HG02763 (cell line): ENCODE results near the gene ASPHD1.
A peak's percentile ranks its signal among the peaks of the same experiment; 100 is the strongest.
"Not testable (repeated sequence)": the region's sequence is repeated elsewhere in the genome, so short reads cannot be mapped to it uniquely, and the experiment has no call there.

Experiments
- ATAC-seq: cut with Tn5 transposase; IDR thresholded peaks from one replicate; pipeline ENCODE4 v1.9.1; 2021; ENCODE audit warnings: mild to moderate bottlenecking, moderate library complexity; ENCODE audit not compliant: unreplicated experiment

The ASPHD1 gene

DNA sequence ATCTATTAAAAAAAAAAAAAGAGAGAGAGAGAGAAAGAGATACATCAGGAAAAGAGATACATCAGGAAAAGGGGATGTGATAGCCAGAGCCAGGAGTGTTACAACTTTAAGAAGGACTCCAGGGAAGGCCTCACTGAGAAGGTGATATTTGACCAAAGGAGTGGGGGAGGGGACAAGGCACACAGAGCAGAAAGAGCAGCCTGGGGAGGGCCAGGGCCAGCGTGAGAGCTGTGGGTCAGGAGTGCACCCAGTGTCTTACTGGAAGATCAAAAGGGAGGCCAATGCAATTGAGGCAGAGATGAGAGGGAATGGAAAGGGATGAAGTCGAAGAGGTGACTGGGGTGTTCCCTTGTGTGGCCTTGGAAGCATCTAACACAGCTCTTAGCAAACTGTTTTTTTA, 7.7 kb downstream of the ASPHD1 start:
- ATAC-seq = no peak

DNA sequence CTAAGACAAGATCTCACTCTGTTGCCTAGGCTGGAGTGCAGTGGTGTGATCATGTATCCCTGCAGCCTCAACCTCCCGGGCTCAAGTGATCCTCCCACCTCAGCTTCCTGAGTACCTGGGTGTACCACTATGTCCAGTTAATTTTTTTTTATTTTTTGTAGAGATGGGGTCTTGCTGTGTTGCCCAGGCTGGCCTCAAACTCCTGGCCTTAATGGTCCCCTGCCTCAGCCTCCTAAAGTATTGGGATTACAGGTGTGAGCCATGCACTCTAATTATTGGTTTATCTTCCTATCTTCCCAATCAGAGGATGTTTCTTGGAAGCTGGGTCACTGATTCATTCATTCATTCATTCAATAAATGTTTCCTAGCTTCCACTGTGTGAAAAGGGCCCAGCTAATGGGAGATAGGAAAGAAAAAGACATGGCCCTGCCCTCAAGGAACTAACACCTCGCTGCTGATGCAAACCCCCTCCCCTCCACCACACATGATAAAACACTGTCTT, 8.5 kb downstream of the ASPHD1 start:
- ATAC-seq = no peak

DNA sequence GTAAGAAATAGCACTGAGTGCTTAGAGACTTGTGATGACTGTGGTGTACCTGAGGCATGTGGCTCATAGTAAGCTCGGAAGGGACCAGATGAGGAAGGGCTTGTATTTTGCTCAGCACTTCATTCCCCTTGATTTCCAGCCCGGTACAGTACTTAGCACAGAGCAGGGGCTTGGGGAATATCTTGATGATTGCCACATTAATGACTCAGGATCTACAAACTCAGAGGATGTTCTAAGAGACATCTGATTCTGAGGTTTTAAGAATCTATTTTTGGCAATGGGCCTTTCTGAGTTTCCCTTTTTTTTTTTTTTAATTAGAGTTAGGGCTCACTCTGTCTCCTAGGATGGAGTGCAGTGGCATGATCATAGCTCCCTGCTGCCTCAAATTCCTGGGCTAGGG, 9.1 kb downstream of the ASPHD1 start:
- no peak for ATAC-seq

DNA sequence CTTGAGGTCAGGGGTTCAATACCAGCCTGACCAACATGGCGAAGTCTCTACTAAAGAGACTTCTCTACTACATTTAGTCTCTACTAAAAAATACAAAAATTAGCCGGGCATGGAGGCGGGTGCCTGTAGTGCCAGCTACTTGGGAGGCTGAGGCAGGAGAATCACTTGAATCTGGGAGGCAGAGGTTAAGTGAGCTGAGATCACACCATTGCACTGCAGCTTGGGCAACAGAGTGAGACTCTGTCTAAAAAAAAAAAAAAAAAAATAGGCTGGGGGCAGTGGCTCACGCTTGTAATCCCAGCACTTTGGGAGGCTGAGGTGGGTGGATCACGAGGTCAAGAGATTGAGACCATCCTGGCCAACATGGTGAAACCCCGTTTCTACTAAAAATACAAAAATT, 9.6 kb downstream of the ASPHD1 start:
- ATAC-seq = not testable (repeated sequence)

DNA sequence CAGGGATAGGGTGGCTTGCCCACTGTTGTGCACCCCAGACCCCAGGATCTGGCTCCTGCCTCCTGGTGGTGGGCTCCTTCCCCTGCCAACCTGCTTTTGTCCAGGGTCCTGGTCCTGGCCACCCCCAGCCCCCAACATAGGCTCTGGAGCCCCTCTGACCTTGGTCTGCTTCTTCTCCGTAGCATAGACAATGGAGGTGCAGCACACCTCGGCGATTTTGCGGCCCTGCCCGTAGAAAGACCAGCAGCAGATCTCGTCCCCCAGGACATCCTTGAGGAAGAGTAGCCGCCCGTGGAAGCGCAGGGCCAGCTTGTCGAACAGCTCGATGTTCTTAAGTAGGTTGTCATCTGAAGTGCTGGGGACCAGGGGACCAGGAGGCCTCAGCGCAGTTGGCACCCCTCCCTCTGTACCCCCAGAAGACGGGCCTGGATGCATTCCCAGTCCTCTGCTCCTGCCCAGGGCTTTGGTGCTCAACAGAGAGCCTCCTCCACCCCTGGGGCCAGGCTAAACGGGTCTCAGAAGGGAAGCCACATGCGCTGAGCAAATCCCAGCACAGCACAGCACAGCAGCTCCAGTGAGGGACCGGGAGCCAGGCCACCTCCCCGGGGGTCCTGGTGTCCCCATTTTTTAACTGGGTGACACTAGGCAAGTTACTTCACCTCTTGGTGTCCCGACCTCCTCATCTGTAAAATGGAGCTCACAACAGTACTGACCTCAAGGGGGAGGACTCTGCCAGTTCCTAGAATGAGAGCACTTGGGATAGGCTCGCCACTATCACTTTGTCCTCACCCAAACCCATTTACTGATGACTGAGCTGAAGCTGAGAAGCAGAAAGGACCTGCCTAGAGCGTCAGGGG, 10.8 kb downstream of the ASPHD1 start:
- ATAC-seq = no peak

DNA sequence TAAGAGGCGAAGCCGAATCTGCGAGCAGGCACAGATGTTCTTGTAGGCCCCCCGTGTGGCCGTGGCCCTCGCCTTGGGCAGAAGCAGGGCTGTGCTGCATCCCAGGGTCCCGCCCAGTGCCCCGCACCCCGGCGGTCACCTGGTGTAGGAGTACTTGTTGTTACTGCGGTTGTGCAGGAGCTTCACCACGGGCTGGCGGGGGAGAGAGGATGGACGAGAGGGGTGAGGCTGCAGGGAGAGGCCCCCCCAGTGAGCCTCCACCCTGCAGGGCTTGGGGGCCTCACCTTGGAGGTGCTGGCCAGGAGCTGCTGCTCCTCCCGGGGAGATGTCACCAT, 11.4 kb downstream of the ASPHD1 start:
- no peak for ATAC-seq

DNA sequence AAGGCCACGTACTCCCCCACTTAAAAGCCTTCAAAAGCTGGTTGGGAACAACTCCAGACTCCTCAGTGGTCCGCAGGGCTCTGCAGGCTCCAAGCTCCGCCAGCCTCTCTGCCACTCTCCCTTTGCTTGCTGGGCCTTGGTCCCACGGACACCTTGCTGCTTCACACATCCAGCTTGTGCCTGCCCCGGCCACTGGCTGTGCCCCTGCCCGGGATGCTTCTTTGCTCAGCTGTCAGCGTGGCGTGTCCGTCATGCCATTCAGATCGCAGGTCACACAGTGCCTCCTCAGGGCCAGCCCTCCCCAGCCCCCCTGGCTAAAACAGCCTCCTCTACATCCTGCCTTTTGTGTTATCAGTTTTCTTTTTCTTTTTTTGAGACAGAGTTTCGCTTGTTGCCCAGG, 11.8 kb downstream of the ASPHD1 start:
- ATAC-seq = no peak

DNA sequence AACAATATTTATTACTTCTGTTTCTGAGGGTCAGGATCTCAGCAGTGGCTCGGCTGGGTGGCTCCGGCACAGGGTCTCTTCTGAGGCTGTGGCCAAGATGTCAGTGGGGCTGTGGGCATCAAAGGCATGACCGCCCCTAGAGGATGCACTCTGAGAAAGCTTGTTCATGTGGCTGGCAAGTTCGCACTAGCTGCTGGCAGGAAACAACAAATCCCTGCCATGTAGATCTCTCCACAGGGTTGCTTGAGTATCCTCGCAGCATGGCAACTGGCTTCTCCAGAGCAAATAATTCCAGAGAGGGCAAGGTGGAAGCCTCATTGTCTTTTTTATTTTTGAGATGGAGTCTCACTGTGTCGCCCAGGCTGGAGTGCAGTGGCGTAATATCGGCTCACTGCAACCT, 13.2 kb downstream of the ASPHD1 start:
- ATAC-seq = no peak

DNA sequence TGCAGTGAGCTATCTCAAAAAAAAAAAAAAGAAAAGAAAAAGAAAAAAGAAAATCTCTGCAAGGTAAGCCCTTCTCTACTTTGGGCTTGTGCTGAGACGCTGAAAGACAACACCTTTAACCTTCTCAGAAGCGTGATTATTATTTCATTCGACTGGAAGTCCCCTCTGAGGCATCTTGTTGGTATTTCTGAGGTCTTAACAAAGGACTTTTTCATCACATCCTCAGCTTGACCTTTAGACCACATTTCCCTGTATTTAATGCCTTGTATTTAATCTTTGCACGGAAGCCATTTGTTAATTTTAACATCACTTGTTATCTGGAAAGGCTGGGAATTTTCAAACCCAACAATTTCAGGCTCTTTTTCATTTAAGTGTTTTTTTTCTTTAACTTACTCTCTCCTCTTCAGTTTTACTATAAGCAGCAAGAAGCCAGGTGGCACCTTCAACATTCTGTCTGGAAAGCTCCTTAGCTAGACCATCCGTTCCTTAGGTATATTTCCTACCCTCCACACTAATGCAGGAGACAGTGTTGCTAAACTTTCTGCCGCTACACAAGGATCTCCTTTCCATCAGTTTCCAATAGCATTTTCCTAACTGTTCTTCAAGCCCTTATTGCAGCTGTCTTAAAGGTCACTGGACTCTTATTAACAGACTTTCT, 15.4 kb downstream of the ASPHD1 start:
- no peak for ATAC-seq

DNA sequence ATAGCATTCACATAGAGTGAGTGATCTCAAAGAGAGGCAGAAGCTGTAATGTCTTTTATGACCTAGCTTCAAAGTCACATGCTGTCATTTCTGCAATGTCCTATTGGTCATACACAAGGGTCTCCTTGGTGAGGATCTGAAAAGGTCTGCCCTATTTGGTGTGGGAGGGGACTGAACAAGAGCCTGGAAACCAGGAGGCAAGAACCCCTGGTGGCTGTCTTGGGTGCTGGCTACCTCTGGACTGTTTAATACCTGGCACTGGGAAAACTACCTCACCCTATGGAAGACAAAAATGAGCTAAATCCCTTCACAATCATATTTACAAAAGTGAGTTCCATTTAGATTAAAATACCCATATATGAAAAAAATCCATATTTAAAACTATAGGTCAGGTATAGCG, 16.7 kb downstream of the ASPHD1 start:
- ATAC-seq = no peak

DNA sequence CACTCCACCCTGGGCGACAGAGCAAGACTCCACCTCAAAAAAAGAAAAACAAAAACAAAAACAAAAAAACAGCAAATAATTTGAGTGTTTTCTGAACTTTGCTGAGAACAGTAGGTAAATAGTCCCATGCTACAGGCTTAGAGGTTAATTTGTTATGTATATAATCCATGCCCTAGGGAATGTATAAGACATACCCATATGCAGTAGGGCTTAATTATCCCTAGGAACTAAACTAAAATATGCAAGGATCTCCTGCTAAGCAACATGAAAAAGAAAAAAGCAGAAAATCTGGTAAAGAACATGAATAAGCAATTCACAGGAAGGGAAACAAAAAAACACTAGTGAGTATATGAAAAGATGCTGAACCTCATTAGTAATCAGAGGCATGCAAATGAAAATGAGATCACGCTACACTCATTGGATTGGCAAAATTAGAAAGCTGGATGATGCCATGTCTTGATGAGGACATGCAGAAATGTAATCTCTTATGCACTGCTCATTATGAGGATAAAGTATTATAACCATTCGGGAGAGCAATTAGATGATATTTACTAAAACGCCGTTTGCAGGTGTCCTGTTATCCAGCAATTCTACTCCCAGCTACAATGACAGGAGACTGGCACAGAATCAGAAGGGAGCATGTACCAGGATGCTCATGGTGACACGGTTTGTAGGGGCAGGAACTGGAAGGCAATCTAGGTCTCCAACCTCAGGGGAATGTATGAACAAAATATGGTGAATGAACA, 20.2 kb downstream of the ASPHD1 start:
- no peak for ATAC-seq

DNA sequence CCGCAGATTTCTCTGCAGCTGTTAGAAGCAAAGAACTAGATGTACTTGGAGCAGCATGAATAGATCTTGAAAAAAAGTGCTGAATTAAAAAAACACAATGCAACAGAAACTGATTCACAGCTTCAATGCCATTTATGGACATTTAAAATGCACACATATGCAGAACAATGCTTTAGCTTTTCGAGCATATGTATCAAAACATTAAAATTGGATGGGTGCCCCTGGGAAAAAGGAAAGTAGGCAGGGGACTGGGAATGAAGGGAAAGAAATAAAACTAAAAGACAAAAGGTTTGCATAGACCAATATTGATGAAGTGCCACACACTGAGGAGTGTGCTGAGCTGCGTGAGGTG, 20.7 kb downstream of the ASPHD1 start:
- no peak for ATAC-seq

DNA sequence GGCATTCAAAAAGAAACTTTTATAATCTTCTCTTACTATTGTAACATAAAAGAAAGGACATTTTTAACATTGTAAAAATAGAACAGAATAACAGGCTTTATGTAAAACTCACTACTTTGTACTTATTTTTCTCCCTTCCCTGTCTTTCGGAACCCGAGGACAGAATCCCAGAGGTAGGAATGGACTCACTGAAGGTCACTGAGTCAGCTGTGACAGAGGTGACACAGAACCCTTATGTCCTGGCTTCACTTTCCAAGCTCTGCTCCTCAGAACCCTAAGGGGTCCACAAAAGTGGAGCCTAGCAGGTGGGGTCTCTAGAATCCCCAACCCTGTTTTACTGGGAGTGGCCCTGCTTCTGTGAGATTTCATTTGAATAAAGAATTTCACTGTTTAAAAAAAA, 22.0 kb downstream of the ASPHD1 start:
- ATAC-seq = no peak

DNA sequence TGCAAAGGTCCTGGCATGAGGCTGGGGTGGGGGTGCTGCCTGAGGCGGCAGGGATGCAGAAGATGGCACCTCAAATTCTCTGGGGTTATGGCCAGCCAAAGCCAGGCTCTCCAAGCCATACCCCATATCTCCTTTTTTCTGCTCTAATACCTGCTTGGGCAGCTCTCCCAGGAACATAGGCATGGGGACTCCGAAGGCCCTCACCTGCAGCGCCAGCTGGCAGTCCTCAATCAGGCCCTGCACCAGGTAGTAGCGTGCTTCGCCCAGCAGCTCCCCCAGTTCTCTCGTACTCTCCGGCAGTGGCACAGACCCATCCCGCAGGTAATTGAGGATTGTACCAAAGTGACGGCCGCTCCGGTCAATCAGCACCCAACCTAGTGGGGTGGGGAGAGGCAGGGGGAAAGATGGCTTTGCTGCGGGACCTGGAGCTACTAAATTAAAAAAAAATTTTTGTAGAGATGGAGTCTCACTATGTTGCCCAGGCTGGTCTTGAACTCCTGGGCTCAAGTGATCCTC, 22.8 kb downstream of the ASPHD1 start:
- ATAC-seq = no peak

DNA sequence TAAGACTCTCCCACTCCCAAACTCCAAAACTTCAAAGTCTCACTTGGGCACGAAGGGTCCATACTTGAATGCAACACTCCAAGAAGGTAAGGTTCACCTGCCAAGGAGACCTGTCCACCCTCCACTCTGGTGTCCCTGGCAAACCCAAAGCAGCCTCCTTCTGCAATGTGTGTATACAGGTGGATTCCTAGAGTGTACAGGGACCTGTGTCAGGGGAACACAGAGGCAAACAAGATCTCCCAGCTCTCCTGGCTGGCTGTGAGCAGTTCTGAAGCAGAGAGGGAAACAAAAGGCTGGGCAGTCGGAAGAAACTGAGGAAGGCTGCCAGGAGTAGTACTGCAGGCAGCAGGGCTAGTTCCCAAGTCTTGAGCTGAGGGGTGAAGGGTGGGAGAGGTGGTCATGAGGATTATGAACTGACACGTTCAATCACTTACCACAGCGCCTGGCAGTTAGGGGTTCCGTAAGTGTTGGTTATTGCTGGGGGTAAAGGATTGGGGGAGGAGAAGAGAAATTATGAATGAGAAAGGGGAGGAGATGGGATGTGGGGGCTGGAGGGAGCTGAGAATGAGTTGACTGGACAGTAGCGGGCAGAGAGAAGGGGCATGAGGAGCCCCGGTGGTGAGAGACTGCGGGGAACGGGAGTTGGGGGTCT, 24.9 kb downstream of the ASPHD1 start:
- ATAC-seq = no peak

DNA sequence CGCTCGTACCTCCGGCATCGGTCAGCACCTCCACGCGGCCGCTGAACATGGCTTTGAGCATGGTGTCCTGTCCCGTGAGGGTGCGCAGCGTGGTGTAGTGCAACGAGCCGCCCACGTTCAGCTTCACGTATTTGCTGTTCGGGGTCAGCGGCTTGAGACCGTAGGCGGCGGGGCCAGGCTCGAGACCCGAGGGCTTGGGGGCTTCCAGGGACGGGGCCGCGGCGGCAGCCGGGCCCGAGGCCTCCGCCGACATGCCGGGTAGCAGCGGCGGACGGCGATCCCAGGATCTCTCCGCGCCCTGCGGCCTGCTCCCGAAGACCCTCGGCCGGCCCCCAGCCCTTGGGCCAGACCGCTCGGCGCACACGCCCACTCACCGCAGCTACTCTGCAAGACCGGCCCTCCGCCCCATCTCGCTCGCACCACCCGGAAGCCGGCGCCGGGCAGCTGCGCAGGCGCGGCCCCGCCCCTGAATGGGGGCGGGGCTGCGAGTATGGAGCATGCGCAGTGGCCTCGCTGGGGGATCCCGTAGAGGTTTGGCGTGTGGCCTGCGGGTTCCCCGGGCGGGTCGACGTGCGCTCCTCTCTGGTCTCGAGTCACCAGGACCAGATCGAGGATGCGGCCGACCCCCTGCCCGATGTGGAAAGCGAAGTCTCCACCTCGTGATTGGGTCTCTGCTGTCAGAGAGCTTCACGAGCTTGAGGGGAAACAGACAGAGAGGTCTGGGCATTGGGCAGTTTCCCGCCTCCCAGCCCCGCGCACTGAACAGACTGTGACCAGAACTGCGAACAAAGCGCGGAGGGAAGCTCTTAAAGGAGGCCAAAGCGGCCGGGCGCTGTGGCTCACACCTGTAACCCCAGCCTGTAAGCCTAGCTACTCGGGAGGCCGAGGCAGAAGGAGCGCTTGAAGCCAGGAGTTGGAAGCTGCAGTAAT, 25.8 kb downstream of the ASPHD1 start, which contains the start of gene KCTD13:
TSS of gene KCTD13 (minus strand) at position 446 of the 930 bp plus-strand sequence. CDS start at position 253, 193 bp downstream.
- ATAC-seq = peak; percentile 86

DNA sequence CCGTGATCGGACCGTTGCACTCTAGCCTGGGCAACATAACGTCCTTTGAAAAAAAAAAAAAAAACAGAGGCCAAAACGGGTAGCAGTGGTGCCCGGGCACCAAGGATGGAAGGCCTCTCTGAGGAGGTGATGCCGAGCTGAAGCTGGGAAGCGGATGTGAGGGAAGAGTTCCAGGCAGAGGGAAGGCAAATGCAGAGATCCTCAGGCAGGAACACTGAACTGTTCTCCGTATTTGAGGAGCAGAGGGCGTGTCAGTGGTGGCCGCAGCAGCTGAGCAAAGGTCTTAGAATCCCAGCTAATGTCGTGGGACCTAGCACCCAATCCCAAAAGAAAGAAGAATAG, 26.4 kb downstream of the ASPHD1 start:
- ATAC-seq = no peak

DNA sequence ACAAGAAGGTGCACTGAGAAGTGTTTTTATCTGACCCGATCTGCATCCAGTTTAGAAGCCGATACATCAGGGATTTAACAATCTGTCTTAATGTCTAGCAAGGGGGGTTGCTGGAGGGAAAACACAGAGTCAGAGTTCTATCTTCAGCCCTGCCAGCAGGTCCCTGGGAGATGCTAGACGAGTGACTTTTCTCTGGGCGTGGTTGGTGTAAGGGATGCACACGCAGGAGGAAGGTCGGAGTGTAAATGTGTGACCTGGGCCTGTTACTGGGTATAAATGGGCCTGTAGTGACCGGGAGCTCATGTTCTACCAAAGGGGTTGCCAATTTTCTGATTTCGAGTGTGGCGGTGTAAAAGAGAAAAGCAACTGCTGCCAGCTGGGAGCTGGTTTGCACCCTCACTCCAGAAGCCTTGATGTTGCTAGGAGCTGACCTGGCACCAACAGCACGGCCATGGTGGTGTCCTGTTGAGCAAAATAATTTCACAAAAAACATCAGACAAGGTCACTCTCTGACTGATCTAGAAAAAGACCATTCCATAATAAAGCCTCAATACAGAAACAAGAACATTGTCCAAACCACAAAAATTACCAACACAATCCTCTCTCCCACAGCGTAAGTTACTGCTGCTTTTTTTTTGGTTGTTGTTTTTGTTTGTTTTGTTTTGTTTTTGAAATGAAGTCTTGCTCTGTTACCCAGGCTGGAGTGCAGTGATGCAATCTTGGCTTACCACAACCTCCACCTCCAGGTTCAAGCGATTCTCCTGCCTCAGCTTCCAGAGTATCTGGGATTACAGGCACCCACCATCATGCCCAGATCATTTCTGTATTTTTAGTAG, 27.0 kb downstream of the ASPHD1 start:
- no peak for ATAC-seq

DNA sequence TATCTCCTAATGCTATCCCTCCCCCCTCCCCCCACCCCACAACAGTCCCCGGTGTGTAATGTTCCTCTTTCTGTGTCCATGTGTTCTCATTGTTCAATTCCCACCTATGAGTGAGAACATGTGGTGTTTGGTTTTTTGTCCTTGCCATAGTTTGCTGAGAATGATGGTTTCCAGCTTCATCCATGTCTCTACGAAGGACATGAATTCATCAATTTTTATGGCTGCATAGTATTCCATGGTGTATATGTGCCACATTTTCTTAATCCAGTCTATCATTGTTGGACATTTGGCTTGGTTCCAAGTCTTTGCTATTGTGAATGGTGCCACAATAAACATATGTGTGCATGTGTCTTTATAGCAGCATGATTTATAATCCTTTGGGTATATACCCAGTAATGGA, 31.5 kb downstream of the ASPHD1 start:
- not testable (repeated sequence) for ATAC-seq
